Nephron progenitor cell (in vitro differentiated cells): ENCODE results near the gene AHDC1.
A peak's percentile ranks its signal among the peaks of the same experiment; 100 is the strongest.

Experiments
- DNase-seq: peaks from one replicate; pipeline ENCODE4 v3.0.0; 2021
- H3K27ac Mint-ChIP-seq: 2 replicates; pipeline ENCODE4 v1.8.0; 2021; ENCODE audit warnings: mild to moderate bottlenecking, moderate library complexity, mixed read lengths
- H3K27me3 Mint-ChIP-seq: 2 replicates; pipeline ENCODE4 v1.8.0; 2021; ENCODE audit warnings: mild to moderate bottlenecking, low read depth, mixed read lengths; ENCODE audit not compliant: poor library complexity
- H3K36me3 Mint-ChIP-seq: 2 replicates; pipeline ENCODE4 v1.8.0; 2021; ENCODE audit warnings: low read depth, mixed read lengths
- H3K4me1 Mint-ChIP-seq: 2 replicates; pipeline ENCODE4 v1.8.0; 2021; ENCODE audit warnings: mixed read lengths
- H3K4me3 Mint-ChIP-seq: 2 replicates; pipeline ENCODE4 v1.8.0; 2021; ENCODE audit warnings: mild to moderate bottlenecking, moderate library complexity, mixed read lengths
- H3K9me3 Mint-ChIP-seq: 2 replicates; pipeline ENCODE4 v1.8.0; 2021; ENCODE audit warnings: mild to moderate bottlenecking, moderate library complexity, mixed read lengths
- TF ChIP-seq, protein P1 (sequence below): fragments of 200-600 bp; sonication (generic); IDR thresholded peaks from 2 replicates; pipeline ENCODE4 v1.5.0; 2021; ENCODE audit warnings: antibody characterized with exemption

The AHDC1 gene

DNA sequence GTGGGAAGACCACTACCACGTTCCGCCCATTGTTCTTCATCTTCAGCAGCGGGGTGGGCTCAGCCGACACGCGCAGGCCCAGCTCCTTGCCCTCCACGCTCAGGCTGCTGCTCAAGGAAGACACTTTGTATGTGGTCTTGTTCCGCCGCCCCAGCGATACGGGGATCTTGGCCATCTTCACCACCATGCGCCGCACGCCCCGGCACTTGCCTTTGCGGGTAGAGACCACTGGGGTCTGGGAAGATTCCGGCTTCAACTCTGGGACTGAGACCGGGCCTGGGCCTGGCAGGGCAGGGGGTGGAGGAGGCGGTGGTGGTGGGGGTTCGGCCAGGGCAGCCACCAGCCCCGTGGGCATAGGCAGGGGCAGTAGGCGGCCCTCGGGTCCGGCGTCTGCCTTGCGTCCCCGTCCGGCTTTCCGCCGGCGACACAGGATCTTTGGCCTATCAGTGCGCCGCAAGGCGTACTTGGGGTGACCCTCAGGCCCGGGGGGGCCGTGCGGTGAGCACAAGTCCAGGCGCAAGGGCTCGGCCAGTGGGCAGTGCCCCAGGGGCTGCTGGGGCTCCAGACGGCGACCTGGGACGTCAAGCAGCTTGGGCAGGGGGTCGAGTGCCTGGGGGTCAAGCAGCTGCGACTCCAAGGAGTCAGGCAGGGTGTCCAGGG, 53.3 kb downstream of the AHDC1 start:
- Mint-ChIP-seq H3K4me3 (no peak overlapping the region), H3K27me3 (no peaks in the 10 kb centered on the region), H3K9me3 (no peaks in the 10 kb centered on the region), H3K36me3 (peaks cover 36% of the 10 kb centered on the region), H3K27ac (no peak overlapping the region), H3K4me1 (peaks cover 30% of the 10 kb centered on the region)
- no peak for DNase-seq
- TF ChIP-seq, protein P1, sequence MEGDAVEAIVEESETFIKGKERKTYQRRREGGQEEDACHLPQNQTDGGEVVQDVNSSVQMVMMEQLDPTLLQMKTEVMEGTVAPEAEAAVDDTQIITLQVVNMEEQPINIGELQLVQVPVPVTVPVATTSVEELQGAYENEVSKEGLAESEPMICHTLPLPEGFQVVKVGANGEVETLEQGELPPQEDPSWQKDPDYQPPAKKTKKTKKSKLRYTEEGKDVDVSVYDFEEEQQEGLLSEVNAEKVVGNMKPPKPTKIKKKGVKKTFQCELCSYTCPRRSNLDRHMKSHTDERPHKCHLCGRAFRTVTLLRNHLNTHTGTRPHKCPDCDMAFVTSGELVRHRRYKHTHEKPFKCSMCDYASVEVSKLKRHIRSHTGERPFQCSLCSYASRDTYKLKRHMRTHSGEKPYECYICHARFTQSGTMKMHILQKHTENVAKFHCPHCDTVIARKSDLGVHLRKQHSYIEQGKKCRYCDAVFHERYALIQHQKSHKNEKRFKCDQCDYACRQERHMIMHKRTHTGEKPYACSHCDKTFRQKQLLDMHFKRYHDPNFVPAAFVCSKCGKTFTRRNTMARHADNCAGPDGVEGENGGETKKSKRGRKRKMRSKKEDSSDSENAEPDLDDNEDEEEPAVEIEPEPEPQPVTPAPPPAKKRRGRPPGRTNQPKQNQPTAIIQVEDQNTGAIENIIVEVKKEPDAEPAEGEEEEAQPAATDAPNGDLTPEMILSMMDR, result no peak

DNA sequence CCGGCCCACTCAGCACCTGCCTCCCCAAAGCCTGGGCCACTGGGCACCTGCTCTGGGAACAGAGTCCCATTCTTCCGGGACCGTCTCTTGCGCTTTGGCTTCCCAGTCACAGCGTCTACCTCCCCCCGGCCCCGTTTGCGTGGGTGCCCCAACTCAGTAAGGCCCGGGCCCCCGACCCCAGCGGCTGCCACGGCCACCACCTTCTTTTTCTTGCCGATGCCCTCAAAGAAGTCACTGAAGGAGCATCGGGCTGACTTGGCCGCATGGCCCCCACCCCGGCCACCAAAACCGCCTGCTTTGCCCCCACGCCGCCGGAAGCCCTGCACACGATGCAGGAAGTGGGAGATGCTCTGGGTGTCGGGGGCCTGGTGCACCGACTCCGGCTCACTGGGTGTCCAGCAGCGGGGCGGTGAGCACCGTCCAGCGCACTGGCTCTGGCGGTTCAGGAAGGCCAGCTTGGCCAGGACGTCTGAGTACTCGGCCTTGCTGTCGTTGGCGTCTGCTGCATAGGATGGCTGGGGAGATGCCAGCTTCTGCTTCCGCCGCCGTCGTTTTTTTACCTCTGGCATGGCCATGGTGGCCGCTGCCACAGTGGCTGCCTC, 54.0 kb downstream of the AHDC1 start:
- no peak overlapping the region for H3K27ac Mint-ChIP-seq
- peaks cover 30% of the 10 kb centered on the region for H3K4me1 Mint-ChIP-seq
- TF ChIP-seq, protein P1, result no peak
- H3K27me3 Mint-ChIP-seq, result no peaks in the 10 kb centered on the region
- DNase-seq, result no peak
- no peak overlapping the region for H3K4me3 Mint-ChIP-seq
- H3K36me3 Mint-ChIP-seq, result peaks cover 37% of the 10 kb centered on the region
- no peaks in the 10 kb centered on the region for H3K9me3 Mint-ChIP-seq

DNA sequence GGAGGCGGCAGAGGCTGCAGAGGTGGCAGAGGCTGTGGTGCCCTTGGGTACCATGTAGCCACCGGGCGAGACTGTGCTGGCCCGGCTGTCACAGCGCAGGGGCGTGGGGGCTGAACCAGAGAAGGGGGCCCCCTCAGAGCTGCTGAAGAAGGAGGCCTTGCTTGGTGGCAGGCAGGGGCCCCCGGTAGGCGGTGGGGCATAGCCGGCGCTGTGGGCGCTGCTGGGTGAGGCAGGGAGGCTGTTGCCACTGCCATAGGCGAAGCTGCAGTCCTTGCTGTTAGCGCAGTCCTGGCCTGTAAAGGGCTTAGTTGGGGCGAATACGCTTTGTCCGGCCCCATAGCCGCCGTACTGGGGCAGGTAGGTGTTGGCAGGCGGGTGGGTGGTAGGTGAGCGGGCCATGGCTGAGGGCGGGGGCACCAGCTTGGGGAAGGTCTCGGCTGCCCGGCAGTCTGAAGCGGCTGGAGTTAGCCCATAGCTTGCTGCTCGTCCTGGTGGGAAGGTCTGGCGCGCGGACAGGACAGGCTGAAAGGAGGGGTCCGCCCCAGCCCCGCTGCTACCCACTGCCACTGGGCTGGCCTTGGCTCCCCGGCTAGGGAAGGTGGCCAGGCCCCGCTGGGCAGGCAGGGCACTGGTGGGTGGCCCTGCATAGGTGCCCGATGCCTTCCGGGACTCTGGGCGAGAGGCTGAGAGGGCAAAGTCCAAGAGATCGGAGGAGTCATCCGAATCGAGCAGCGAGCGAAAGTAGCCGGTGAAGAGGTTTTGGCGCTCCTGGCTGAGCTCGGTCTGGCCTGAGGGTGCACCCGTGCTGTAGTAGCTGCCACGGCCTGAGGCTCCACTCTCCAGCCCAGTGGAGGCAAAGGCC, 54.9 kb downstream of the AHDC1 start:
- Mint-ChIP-seq H3K36me3 (peaks cover 37% of the 10 kb centered on the region), H3K27me3 (no peaks in the 10 kb centered on the region), H3K4me1 (peaks cover 30% of the 10 kb centered on the region), H3K27ac (peak overlapping the region; percentile 96), H3K4me3 (no peak overlapping the region), H3K9me3 (no peaks in the 10 kb centered on the region)
- no peak for DNase-seq
- TF ChIP-seq, protein P1, result no peak

DNA sequence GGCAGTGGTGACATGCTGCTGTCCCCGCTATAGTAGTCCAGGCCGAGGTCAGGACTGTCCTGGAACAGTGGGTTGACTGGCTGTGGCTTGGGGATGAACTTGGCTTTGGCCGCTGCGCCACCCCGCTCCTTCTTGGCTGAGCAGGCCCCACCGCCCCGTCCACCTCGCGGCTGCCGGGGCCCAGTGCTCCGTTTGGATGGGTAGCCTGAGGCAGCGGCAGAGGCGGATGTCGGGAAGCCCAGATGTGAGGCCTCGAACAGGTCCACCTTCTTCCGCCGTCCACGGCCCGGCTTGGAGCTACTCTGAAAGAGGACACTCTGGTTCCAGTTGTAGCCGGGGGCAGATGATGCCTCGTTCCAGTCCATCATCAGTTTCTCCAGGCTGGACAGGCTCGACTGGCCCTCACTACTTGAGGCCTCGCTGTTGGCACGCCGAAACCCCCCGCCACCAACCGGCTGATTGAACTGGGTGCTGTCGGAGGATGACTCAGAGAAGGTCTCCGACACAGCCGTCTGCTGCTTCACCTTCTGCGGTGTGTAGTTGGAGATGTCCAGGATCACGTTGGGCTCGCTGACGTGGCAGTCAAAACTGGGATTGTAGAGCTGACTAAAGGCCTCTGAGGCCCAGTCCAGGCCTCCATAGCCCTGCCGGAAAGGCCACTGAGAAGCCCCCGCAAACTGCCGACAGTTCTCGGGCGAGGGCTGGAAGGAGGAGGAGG, 55.6 kb downstream of the AHDC1 start:
- DNase-seq, result no peak
- H3K4me1 Mint-ChIP-seq, result peaks cover 31% of the 10 kb centered on the region
- H3K27me3 Mint-ChIP-seq, result no peaks in the 10 kb centered on the region
- TF ChIP-seq, protein P1, result no peak
- H3K27ac Mint-ChIP-seq, result peak overlapping the region; percentile 96
- peaks cover 31% of the 10 kb centered on the region for H3K36me3 Mint-ChIP-seq
- no peak overlapping the region for H3K4me3 Mint-ChIP-seq
- H3K9me3 Mint-ChIP-seq, result no peaks in the 10 kb centered on the region

DNA sequence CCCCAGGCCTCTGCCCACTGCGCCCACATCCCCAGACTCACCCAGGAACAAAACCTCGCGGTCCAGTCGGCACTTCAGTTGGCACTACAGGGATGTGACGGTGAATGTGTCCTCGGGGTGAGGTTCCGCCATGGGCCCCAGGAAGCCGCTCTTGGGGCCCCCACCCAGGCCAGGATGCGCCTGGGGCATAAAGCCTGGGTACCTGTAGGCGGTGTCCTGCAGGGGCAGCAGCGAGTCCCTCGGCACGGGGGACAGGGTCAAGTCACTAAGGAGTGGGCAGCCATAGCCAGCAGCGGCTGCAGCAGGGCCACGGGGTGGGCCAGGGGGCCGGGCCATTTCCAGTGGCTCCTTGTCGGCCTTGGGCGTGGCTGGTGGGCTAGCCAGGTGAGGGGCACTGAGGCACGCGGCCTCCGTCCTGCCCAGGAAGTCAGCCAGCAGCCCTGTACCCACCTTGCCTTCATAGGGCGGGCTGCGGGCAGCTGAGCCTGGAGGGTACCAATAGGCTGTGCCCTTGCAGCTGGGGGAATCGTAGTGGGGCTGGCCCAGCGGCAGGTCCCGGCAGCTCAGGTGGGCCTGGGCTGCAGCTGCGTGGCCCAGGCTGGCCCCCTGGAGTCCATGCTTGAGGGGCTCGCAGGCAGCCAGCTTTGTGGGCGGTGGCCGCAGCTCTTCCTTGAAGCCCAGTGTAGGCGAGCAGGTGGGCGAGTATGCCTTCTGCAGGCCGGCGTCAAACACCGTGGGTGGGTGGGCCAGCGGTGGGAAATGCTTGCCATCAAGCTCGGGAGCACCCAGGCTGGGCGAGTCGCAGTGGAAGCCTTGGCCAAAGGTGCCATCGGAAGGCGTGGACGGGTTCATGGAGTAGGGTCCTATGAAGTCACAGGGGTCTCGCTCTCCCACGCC, 56.5 kb downstream of the AHDC1 start:
- peak overlapping the region; percentile 93 for H3K27ac Mint-ChIP-seq
- H3K9me3 Mint-ChIP-seq, result no peaks in the 10 kb centered on the region

More for the DNA sequence above, 56.5 kb downstream of the AHDC1 start:
- peaks cover 29% of the 10 kb centered on the region for H3K36me3 Mint-ChIP-seq
- no peaks in the 10 kb centered on the region for H3K27me3 Mint-ChIP-seq
- H3K4me3 Mint-ChIP-seq, result no peak overlapping the region
- TF ChIP-seq, protein P1, result no peak
- no peak for DNase-seq
- H3K4me1 Mint-ChIP-seq, result peaks cover 39% of the 10 kb centered on the region
